Measurements from ENCODE around the gene VAMP1. TPM values are rescaled to one million over a fixed set of nuclear protein-coding genes. Genes with fewer than 3 reads are reported as not detected.

VAMP1 gene
- total RNA-seq, 2 donors from 2014 or later = 1.7 to 3.6 TPM

- Histone ChIP-seq H3K4me3 (no peak overlapping the region), H3K27me3 (no peaks in the 10 kb centered on the region), H3K4me1 (peaks cover 0 to 32% of the 10 kb centered on the region in 2 donors), H3K9me3 (no peaks in the 10 kb centered on the region), H3K27ac (no peak overlapping the region), H3K36me3 (peaks cover 64% of the 10 kb centered on the region)
- TF ChIP-seq CTCF (IDR thresholded peaks at IDR 0.05) = no peak
- no peak for DNase-seq (ENCODE audit: low spot score)
Observed at GRCh38 chr12:6457220-6457945, 13.1 kb downstream of the VAMP1 start.

GRCh38 chr12:6452944-6453630 is 17.4 kb downstream of the VAMP1 start:
- peak overlapping the region; percentile 54 to 71 for H3K4me3 ChIP-seq
- peaks cover 21% of the 10 kb centered on the region for H3K36me3 ChIP-seq
- peaks cover 0 to 30% of the 10 kb centered on the region in 2 donors for H3K4me1 ChIP-seq
- DNase-seq (ENCODE audit: low spot score) = no peak
- H3K27me3 ChIP-seq = no peaks in the 10 kb centered on the region
- no peak for TF ChIP-seq CTCF (IDR thresholded peaks at IDR 0.05)
- H3K27ac ChIP-seq = peak overlapping the region; percentile 95 to 97
- no peaks in the 10 kb centered on the region for H3K9me3 ChIP-seq

GRCh38 chr12:6452245-6452943 is 18.1 kb downstream of the VAMP1 start:
- TF ChIP-seq CTCF (IDR thresholded peaks at IDR 0.05) = no peak
- Histone ChIP-seq H3K27ac (peak overlapping the region; percentile 95 to 97), H3K36me3 (peaks cover 14% of the 10 kb centered on the region), H3K9me3 (no peaks in the 10 kb centered on the region), H3K27me3 (no peaks in the 10 kb centered on the region), H3K4me3 (peak overlapping the region; percentile 54 to 71), H3K4me1 (peaks cover 0 to 30% of the 10 kb centered on the region in 2 donors)
- DNase-seq (ENCODE audit: low spot score) = no peak

- peak; percentile 92 for DNase-seq (ENCODE audit: low spot score)
- no peaks in the 10 kb centered on the region for H3K27me3 ChIP-seq
- H3K4me1 ChIP-seq = peaks cover 0 to 30% of the 10 kb centered on the region in 2 donors
- H3K36me3 ChIP-seq = peaks cover 7% of the 10 kb centered on the region
- no peak for TF ChIP-seq CTCF (IDR thresholded peaks at IDR 0.05)
- H3K27ac ChIP-seq = peak within 1 kb of the TSS; percentile 95 to 97
- peak within 1 kb of the TSS; percentile 54 to 71 for H3K4me3 ChIP-seq
- no peaks in the 10 kb centered on the region for H3K9me3 ChIP-seq
Observed at GRCh38 chr12:6451348-6452244, 18.9 kb downstream of the VAMP1 start, which contains the start of gene TAPBPL. Gene TAPBPL, plus strand, starts transcription at chr12:6452042. Its CDS starts 207 bp downstream, at chr12:6452249.

DNA sequence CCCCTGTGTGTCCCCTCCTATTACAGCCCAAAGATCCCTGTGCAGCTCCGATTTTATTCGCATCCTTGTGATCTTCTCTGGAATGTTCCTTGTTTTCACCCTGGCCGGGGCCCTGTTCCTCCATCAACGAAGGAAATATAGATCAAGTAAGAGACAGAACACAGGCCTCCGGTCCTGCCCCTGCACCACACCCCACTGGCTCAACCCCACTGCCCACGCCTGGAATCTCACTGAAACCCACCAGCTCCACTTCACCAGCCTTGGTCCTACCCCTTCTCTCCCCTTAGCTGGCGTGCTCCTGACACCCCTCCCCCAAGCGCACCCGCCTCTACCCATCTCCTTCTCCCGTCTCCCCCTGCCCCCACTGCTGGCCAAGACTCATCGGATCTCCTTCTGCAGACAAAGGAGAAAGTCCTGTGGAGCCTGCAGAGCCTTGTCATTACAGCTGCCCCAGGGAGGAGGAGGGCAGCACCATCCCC is 19.6 kb downstream of the VAMP1 start:
- DNase-seq (ENCODE audit: low spot score) = no peak
- Histone ChIP-seq H3K27me3 (no peaks in the 10 kb centered on the region), H3K4me1 (peaks cover 0 to 30% of the 10 kb centered on the region in 2 donors), H3K4me3 (peak overlapping the region; percentile 54 to 71), H3K27ac (peak overlapping the region; percentile 95 to 97), H3K36me3 (peaks cover 7% of the 10 kb centered on the region), H3K9me3 (no peaks in the 10 kb centered on the region)
- TF ChIP-seq CTCF (IDR thresholded peaks at IDR 0.05) = no peak
